Lower leg skin (tissue), 3 donors: ENCODE results near the gene MUC2.

ENCODE experiments used
- CTCF ChIP-seq, 3 donors: fragments of 450-650 bp; IDR thresholded peaks; one replicate each; pipeline ENCODE4 v1.5.1; 2016; ENCODE audit warnings: antibody characterized with exemption in 3 of 3, mild to moderate bottlenecking in 3 of 3, moderate library complexity in 2 of 3
- POLR2A ChIP-seq, 2 donors: fragments of 450-650 bp; IDR thresholded peaks; one replicate each; pipeline ENCODE4 v1.6.1; 2016 to 2017; ENCODE audit warnings: antibody characterized with exemption in 2 of 2, mild to moderate bottlenecking in 1 of 2, moderate library complexity in 1 of 2

- no peak for TF ChIP-seq CTCF (IDR thresholded peaks at IDR 0.05)
- no peak for TF ChIP-seq POLR2A (IDR thresholded peaks at IDR 0.05)
These were observed 11.8 kb downstream of the MUC2 start for GRCh38 chr11:1086171-1087102.
